Erythroblast (primary cell): ENCODE results near the gene ZNF438.

Source experiments
- GATA1 ChIP-seq: IDR thresholded peaks from 2 replicates; pipeline ENCODE4 v1.6.1; 2011; ENCODE audit warnings: low read depth, mild to moderate bottlenecking, control low read depth, low read length, moderate library complexity
- POLR2A ChIP-seq: IDR thresholded peaks from 2 replicates; pipeline ENCODE4 v1.6.1; 2011; ENCODE audit warnings: mild to moderate bottlenecking, low read length

- no peak for TF ChIP-seq POLR2A
- TF ChIP-seq GATA1: no peak
Measured at GRCh38 chr10:30985512-30985911, 46.2 kb downstream of the ZNF438 start.
